ENCODE measurements around the gene ZNF511.

ZNF511 gene

GRCh38 chr10:133359554-133359971, 50.8 kb downstream of the ZNF511 start:
- no peak overlapping the region for H3K4me3 Mint-ChIP-seq
- TF ChIP-seq CTCF (IDR thresholded peaks at IDR 0.05): no peak
- H3K27me3 Mint-ChIP-seq (ENCODE audit: low read depth, poor library complexity): no peaks in the 10 kb centered on the region
- H3K4me1 Mint-ChIP-seq: peaks cover 11% of the 10 kb centered on the region
- H3K27ac Mint-ChIP-seq: no peak overlapping the region
- no peak for DNase-seq
- no peaks in the 10 kb centered on the region for H3K9me3 Mint-ChIP-seq
- H3K36me3 Mint-ChIP-seq (ENCODE audit: low read depth): peaks cover 23% of the 10 kb centered on the region

- H3K27me3 Mint-ChIP-seq (ENCODE audit: low read depth, poor library complexity): no peaks in the 10 kb centered on the region
- H3K4me3 Mint-ChIP-seq: no peak overlapping the region
- peaks cover 11% of the 10 kb centered on the region for H3K4me1 Mint-ChIP-seq
- no peak for TF ChIP-seq CTCF (IDR thresholded peaks at IDR 0.05)
- no peaks in the 10 kb centered on the region for H3K9me3 Mint-ChIP-seq
- H3K36me3 Mint-ChIP-seq (ENCODE audit: low read depth): peaks cover 29% of the 10 kb centered on the region
- H3K27ac Mint-ChIP-seq: no peak overlapping the region
- no peak for DNase-seq
Observed at GRCh38 chr10:133359972-133360610, 51.4 kb downstream of the ZNF511 start.

- no peaks in the 10 kb centered on the region for H3K9me3 Mint-ChIP-seq
- peaks cover 11% of the 10 kb centered on the region for H3K4me1 Mint-ChIP-seq
Observed at GRCh38 chr10:133361227-133361626, 52.5 kb downstream of the ZNF511 start.

GRCh38 chr10:133361773-133362441, 53.2 kb downstream of the ZNF511 start:
- H3K36me3 Mint-ChIP-seq (ENCODE audit: low read depth): peaks cover 33% of the 10 kb centered on the region
- H3K27me3 Mint-ChIP-seq (ENCODE audit: low read depth, poor library complexity): no peaks in the 10 kb centered on the region
- peaks cover 11% of the 10 kb centered on the region for H3K4me1 Mint-ChIP-seq
- H3K27ac Mint-ChIP-seq: peak overlapping the region; percentile 98
- no peak for DNase-seq
- H3K9me3 Mint-ChIP-seq: no peaks in the 10 kb centered on the region
- no peak overlapping the region for H3K4me3 Mint-ChIP-seq
- TF ChIP-seq CTCF (IDR thresholded peaks at IDR 0.05): no peak

More at GRCh38 chr10:133361227-133361626, 52.5 kb downstream of the ZNF511 start:
- TF ChIP-seq CTCF (IDR thresholded peaks at IDR 0.05): no peak
- Mint-ChIP-seq H3K27ac (peak overlapping the region; percentile 98), H3K4me3 (no peak overlapping the region), H3K36me3 (ENCODE audit: low read depth) (peaks cover 33% of the 10 kb centered on the region), H3K27me3 (ENCODE audit: low read depth, poor library complexity) (no peaks in the 10 kb centered on the region)
- DNase-seq: no peak

All from nephron progenitor cell (in vitro differentiated cells).